Measurements from ENCODE around the gene CENPL. TPM values are rescaled to one million over a fixed set of nuclear protein-coding genes. Genes with fewer than 3 reads are reported as not detected.

CENPL gene
- total and polyA plus RNA-seq, 3 experiments from 2014 or later, result 6.2 to 27.4 (median 24.9) TPM

Other genes starting within 250 kb of the CENPL start
- not detected for gene SLC9C2, start 221.8 kb downstream of the CENPL start, total RNA-seq
- not detected for gene SLC9C2, start 221.8 kb downstream of the CENPL start, polyA plus RNA-seq
- gene TEX50, start 189.5 kb downstream of the CENPL start, total RNA-seq, result not detected
- not detected for gene TEX50, start 189.5 kb downstream of the CENPL start, polyA plus RNA-seq
- not detected for gene ANKRD45, start 155.0 kb downstream of the CENPL start, total RNA-seq
- gene ANKRD45, start 155.0 kb downstream of the CENPL start, polyA plus RNA-seq, result not detected
- gene KLHL20, start 109.9 kb downstream of the CENPL start, total RNA-seq, result 10 to 100 TPM; 19.7 to 20.5 TPM
- gene KLHL20, start 109.9 kb downstream of the CENPL start, polyA plus RNA-seq, result 25.7 TPM
- 10 to 100 TPM; 39.4 to 42.5 TPM for gene DARS2, start 210 bp downstream of the CENPL start, total RNA-seq
- 9.4 TPM for gene DARS2, start 210 bp downstream of the CENPL start, polyA plus RNA-seq
- 1,000 to 10,000 TPM; 1,056 to 1,102 TPM for gene GAS5, start 43.1 kb upstream of the CENPL start, total RNA-seq
- gene GAS5, start 43.1 kb upstream of the CENPL start, polyA plus RNA-seq, result 245 TPM
- 10 to 100 TPM; 10.4 to 11.0 TPM for gene ZBTB37, start 43.5 kb upstream of the CENPL start, total RNA-seq
- gene ZBTB37, start 43.5 kb upstream of the CENPL start, polyA plus RNA-seq, result 1.3 TPM
- gene SERPINC1, start 92.4 kb upstream of the CENPL start, total RNA-seq, result not detected
- gene SERPINC1, start 92.4 kb upstream of the CENPL start, polyA plus RNA-seq, result not detected
- 10 to 100 TPM; 39.7 to 40.5 TPM for gene RC3H1, start 197.5 kb upstream of the CENPL start, total RNA-seq
- 5.4 TPM for gene RC3H1, start 197.5 kb upstream of the CENPL start, polyA plus RNA-seq

Measured in CD8-positive, alpha-beta memory T cell (primary cell).